Measurements from ENCODE around the gene MAST4.

MAST4 gene

GRCh38 chr5:66958201-66958979 is 362.2 kb downstream of the MAST4 start:
- Histone ChIP-seq H3K36me3 (ENCODE audit: control insufficient read depth in 2 of 2, insufficient read depth in 1 of 2, low read length in 2 of 2) (no peaks in the 10 kb centered on the region), H3K4me3 (ENCODE audit: low read depth, low read length) (no peak overlapping the region), H3K9me3 (ENCODE audit: control insufficient read depth, insufficient read depth, low read depth, low read length) (no peaks in the 10 kb centered on the region), H3K27ac (ENCODE audit: extremely low read depth, low read depth, low read length) (no peak overlapping the region; the same call in 1 of the 2 replicates), H3K4me1 (ENCODE audit: control insufficient read depth, insufficient read depth, low read length) (peaks cover 17% of the 10 kb centered on the region)
- TF ChIP-seq SCRT2 (tag by site-specific recombination; IDR thresholded peaks at IDR 0.05) (peak; percentile 66), ZNF843 (tag by site-specific recombination; IDR thresholded peaks at IDR 0.05) (no peak), ZNF654 (tag by site-specific recombination; IDR thresholded peaks at IDR 0.05; ENCODE audit: low read depth) (no peak), GLIS1 (tag by site-specific recombination; IDR thresholded peaks at IDR 0.05) (peak; percentile 72), ZNF24 (tag by site-specific recombination; IDR thresholded peaks at IDR 0.05) (no peak), REST (tag by site-specific recombination; IDR thresholded peaks at IDR 0.05) (no peak), ZNF18 (tag by site-specific recombination; IDR thresholded peaks at IDR 0.05) (peak; percentile 33; the same call in 1 of the 2 replicates), ZBTB17 (tag by site-specific recombination; IDR thresholded peaks at IDR 0.05) (no peak), ZNF768 (tag by site-specific recombination; IDR thresholded peaks at IDR 0.05) (no peak), PRDM6 (tag by site-specific recombination; IDR thresholded peaks at IDR 0.05) (peak; percentile 66), ZXDB (tag by site-specific recombination; IDR thresholded peaks at IDR 0.05) (peak; percentile 25; the same call in 1 of the 2 replicates), KLF10 (tag by site-specific recombination; IDR thresholded peaks at IDR 0.05) (0 out of 2 replicates have a peak, but pooled peaks have one; percentile 16), ZNF629 (tag by site-specific recombination; IDR thresholded peaks at IDR 0.05) (peak; percentile 60), ZNF701 (tag by site-specific recombination; IDR thresholded peaks at IDR 0.05) (peak; percentile 85; the same call in 1 of the 2 replicates), SCRT1 (tag by site-specific recombination; IDR thresholded peaks at IDR 0.05; ENCODE audit: borderline replicate concordance) (peak; percentile 63; the same call in 1 of the 2 replicates), PRDM1 (tag by site-specific recombination; IDR thresholded peaks at IDR 0.05) (peak; percentile 77; the same call in 1 of the 2 replicates)
- ChIA-PET POLR2A (no interaction called here), CTCF (interaction anchor here (0.6 to 1.1 kb wide), 2 partner anchors 191 to 252 kb away, joined by 3 read pairs; no protein-coding TSS in a partner anchor)

- CTCF ChIA-PET: interaction anchor here (0.6 to 1.1 kb wide), 2 partner anchors 191 to 252 kb away, joined by 3 read pairs; no protein-coding TSS in a partner anchor
- Histone ChIP-seq H3K36me3 (ENCODE audit: control insufficient read depth in 2 of 2, insufficient read depth in 1 of 2, low read length in 2 of 2) (no peaks in the 10 kb centered on the region), H3K9me3 (ENCODE audit: control insufficient read depth, insufficient read depth, low read depth, low read length) (no peaks in the 10 kb centered on the region), H3K27ac (ENCODE audit: extremely low read depth, low read depth, low read length) (no peak overlapping the region; the same call in 1 of the 2 replicates), H3K4me1 (ENCODE audit: control insufficient read depth, insufficient read depth, low read length) (peaks cover 21% of the 10 kb centered on the region), H3K4me3 (ENCODE audit: low read depth, low read length) (no peak overlapping the region)
- POLR2A ChIA-PET: no interaction called here
- peak; percentile 99 for TF ChIP-seq PRDM10 (tag by site-specific recombination; IDR thresholded peaks at IDR 0.05)
- 0 out of 2 replicates have a peak, but pooled peaks have one; percentile 12 for TF ChIP-seq ZXDB (tag by site-specific recombination; IDR thresholded peaks at IDR 0.05)
- TF ChIP-seq GFI1B (tag by site-specific recombination; IDR thresholded peaks at IDR 0.05): 0 out of 2 replicates have a peak, but pooled peaks have one; percentile 46
- TF ChIP-seq ZNF610 (tag by site-specific recombination; IDR thresholded peaks at IDR 0.05; ENCODE audit: borderline replicate concordance): no peak
- peak; percentile 69; the same call in 1 of the 2 replicates for TF ChIP-seq ZNF362 (tag by site-specific recombination; IDR thresholded peaks at IDR 0.05)
- TF ChIP-seq ZBTB20 (tag by site-specific recombination; IDR thresholded peaks at IDR 0.05): peak; percentile 98
Observed at GRCh38 chr5:66958980-66959641, 362.9 kb downstream of the MAST4 start.
